IMR-90 (cell line): ENCODE measurements around the gene DIRAS2. TPM values are rescaled to one million over a fixed set of nuclear protein-coding genes. Genes with fewer than 3 reads are reported as not detected.

Experiments used
- ATAC-seq: fragments of 200-7000 bp; cut with Tn5 transposase; 2 replicates; pipeline ENCODE4 v1.9.1; 2020; ENCODE audit warnings: low read depth, mild to moderate bottlenecking, moderate library complexity
- BruUV-seq: library from RNA; stranded (reverse); fragments of 400-500 nt; replicated peaks from 2 replicates; lab custom pipeline; 2021; lab: Mats Ljungman, UMichigan
- CTCF ChIA-PET: fragments of 300-600 bp; formaldehyde crosslinking; extraction: SDS; loops from one replicate; lab custom pipeline; 2021; ENCODE audit warnings: antibody characterized with exemption; lab: Yijun Ruan, JAX
- POLR2A ChIA-PET: fragments of 300-600 bp; sonication (Branson Sonifier 250); formaldehyde crosslinking; loops from one replicate; lab custom pipeline; 2022; ENCODE audit warnings: antibody characterized with exemption; ENCODE audit not compliant: unreplicated experiment; lab: Charles Lee
- DNase-seq: peaks from one replicate; pipeline ENCODE4 v3.0.0; 2013
- H2AFZ ChIP-seq: replicated peaks from 2 replicates; pipeline ENCODE3; 2013; ENCODE audit warnings: low read length, mild to moderate bottlenecking; ENCODE audit not compliant: poor library complexity
- H2AK5ac ChIP-seq: 2 replicates; pipeline ENCODE4 v1.6.1; 2013; ENCODE audit warnings: low read depth, low read length, inconsistent platforms
- H2AK9ac ChIP-seq: replicated peaks from 2 replicates; pipeline ENCODE3; 2013; ENCODE audit warnings: mild to moderate bottlenecking, low read depth, low read length, moderate library complexity; ENCODE audit not compliant: poor library complexity
- H2BK120ac ChIP-seq: 2 replicates; pipeline ENCODE4 v1.6.1; 2013; ENCODE audit warnings: low read depth, low read length, inconsistent platforms
- H2BK15ac ChIP-seq: 3 replicates; pipeline ENCODE4 v1.6.1; 2013; ENCODE audit warnings: low read depth, low read length, inconsistent platforms
- H2BK20ac ChIP-seq: 2 replicates; pipeline ENCODE4 v1.6.1; 2013; ENCODE audit warnings: low read depth, mild to moderate bottlenecking, inconsistent platforms, low read length, moderate library complexity
- H2BK5ac ChIP-seq: 2 replicates; pipeline ENCODE4 v1.6.1; 2013; ENCODE audit warnings: mild to moderate bottlenecking, low read depth, low read length, inconsistent platforms; ENCODE audit not compliant: poor library complexity, severe bottlenecking
- H3K14ac ChIP-seq: replicated peaks from 2 replicates; pipeline ENCODE4 v1.6.1; 2013; ENCODE audit warnings: low read depth, low read length, inconsistent platforms
- H3K18ac ChIP-seq: 2 replicates; pipeline ENCODE4 v1.6.1; 2013; ENCODE audit warnings: low read depth, low read length, control low read depth
- H3K23ac ChIP-seq: 2 replicates; pipeline ENCODE4 v1.6.1; 2013; ENCODE audit warnings: low read depth, low read length, inconsistent platforms
- H3K27ac ChIP-seq: 2 replicates; pipeline ENCODE4 v1.5.1; 2013; ENCODE audit warnings: mild to moderate bottlenecking, control low read depth, low read length; ENCODE audit not compliant: insufficient read depth
- H3K27me3 ChIP-seq: 2 replicates; pipeline ENCODE4 v1.6.1; 2013; ENCODE audit warnings: low read length; ENCODE audit not compliant: control insufficient read depth, insufficient read depth
- H3K36me3 ChIP-seq: 2 replicates; pipeline ENCODE4 v1.6.1; 2013; ENCODE audit warnings: low read length, mixed read lengths; ENCODE audit not compliant: control insufficient read depth, insufficient read depth
- H3K4ac ChIP-seq: 2 replicates; pipeline ENCODE4 v1.6.1; 2013; ENCODE audit warnings: low read depth, low read length, inconsistent platforms
- H3K4me1 ChIP-seq: 2 replicates; pipeline ENCODE4 v1.6.1; 2013; ENCODE audit warnings: low read length, mixed read lengths; ENCODE audit not compliant: control insufficient read depth, insufficient read depth
- H3K4me2 ChIP-seq: 2 replicates; pipeline ENCODE4 v1.6.1; 2013; ENCODE audit warnings: low read depth, mild to moderate bottlenecking, control low read depth, low read length, moderate library complexity
- H3K4me3 ChIP-seq: 2 replicates; pipeline ENCODE4 v1.5.1; 2013; ENCODE audit warnings: low read depth, mild to moderate bottlenecking, control low read depth, low read length, moderate library complexity; ENCODE audit not compliant: insufficient read depth
- H3K56ac ChIP-seq: 2 replicates; pipeline ENCODE4 v1.6.1; 2013; ENCODE audit warnings: low read length, inconsistent platforms; ENCODE audit not compliant: insufficient read depth; ENCODE audit errors: extremely low read depth
- H3K79me1 ChIP-seq, 2 experiments: 2 replicates each; pipeline ENCODE4 v1.6.1; 2013; ENCODE audit warnings: low read length in 2 of 2, inconsistent platforms in 1 of 2, low read depth in 1 of 2
- H3K9ac ChIP-seq: 2 replicates; pipeline ENCODE4 v1.6.1; 2013; ENCODE audit warnings: low read depth, low read length, control low read depth
- H3K9me1 ChIP-seq: 2 replicates; pipeline ENCODE4 v1.6.1; 2013; ENCODE audit warnings: low read length, inconsistent platforms; ENCODE audit not compliant: insufficient read depth
- H3K9me3 ChIP-seq: 2 replicates; pipeline ENCODE4 v1.6.1; 2013; ENCODE audit warnings: low read length; ENCODE audit not compliant: control insufficient read depth, insufficient read depth
- H4K20me1 ChIP-seq: 2 replicates; pipeline ENCODE4 v1.6.1; 2013; ENCODE audit warnings: low read length, inconsistent platforms; ENCODE audit not compliant: insufficient read depth
- H4K5ac ChIP-seq: 2 replicates; pipeline ENCODE4 v1.6.1; 2013; ENCODE audit warnings: mild to moderate bottlenecking, low read depth, low read length, control low read depth
- H4K8ac ChIP-seq, 2 experiments: 2 replicates each; pipeline ENCODE4 v1.6.1; 2013; ENCODE audit warnings: low read depth in 2 of 2, low read length in 2 of 2, control low read depth in 1 of 2, inconsistent platforms in 1 of 2
- H4K91ac ChIP-seq: 2 replicates; pipeline ENCODE4 v1.6.1; 2013; ENCODE audit warnings: low read depth, low read length, inconsistent platforms; ENCODE audit not compliant: insufficient read depth
- BHLHE40 ChIP-seq: fragments of 150-350 bp; IDR thresholded peaks from 2 replicates; pipeline ENCODE4 v1.6.1; 2016; ENCODE audit warnings: mild to moderate bottlenecking, low read depth, low read length
- CEBPB ChIP-seq: IDR thresholded peaks from 2 replicates; pipeline ENCODE4 v1.6.1; 2012; ENCODE audit warnings: low read depth, low read length, improper control_type of control experiment
- FOS ChIP-seq: fragments of 150-350 bp; IDR thresholded peaks from 2 replicates; pipeline ENCODE4 v1.6.1; 2016; ENCODE audit warnings: low read depth, low read length
- MAZ ChIP-seq: IDR thresholded peaks from 2 replicates; pipeline ENCODE4 v1.6.1; 2012; ENCODE audit warnings: low read depth, mild to moderate bottlenecking, low read length, improper control_type of control experiment, moderate library complexity, borderline replicate concordance
- MXI1 ChIP-seq: IDR thresholded peaks from 2 replicates; pipeline ENCODE4 v1.6.1; 2012; ENCODE audit warnings: low read depth, mild to moderate bottlenecking, low read length, moderate library complexity, borderline replicate concordance
- POLR2A ChIP-seq: IDR thresholded peaks from 2 replicates; pipeline ENCODE4 v1.6.1; 2012; ENCODE audit warnings: mild to moderate bottlenecking, low read depth, low read length
- RAD21 ChIP-seq: IDR thresholded peaks from 2 replicates; pipeline ENCODE4 v1.6.1; 2012; ENCODE audit warnings: low read length, improper control_type of control experiment
- RCOR1 ChIP-seq: IDR thresholded peaks from 2 replicates; pipeline ENCODE4 v1.6.1; 2012; ENCODE audit warnings: mild to moderate bottlenecking, low read length, improper control_type of control experiment; ENCODE audit not compliant: insufficient replicate concordance
- SMC3 ChIP-seq: fragments of 150-350 bp; IDR thresholded peaks from 2 replicates; pipeline ENCODE4 v1.6.1; 2016; ENCODE audit warnings: low read depth, mild to moderate bottlenecking, antibody characterized with exemption, low read length, moderate library complexity
- USF2 ChIP-seq: fragments of 150-350 bp; IDR thresholded peaks from 2 replicates; pipeline ENCODE4 v1.6.1; 2017; ENCODE audit warnings: mild to moderate bottlenecking, antibody characterized with exemption, low read length, low read depth
- WGBS, 2 experiments: methylation state at CpG; one replicate each; pipeline versions ENCODE4 v1.1.5 to v1.1.7; 2013; ENCODE audit warnings: missing lambda C conversion rate in 2 of 2; ENCODE audit not compliant: insufficient read length in 1 of 2; ENCODE audit errors: extremely low coverage in 2 of 2; 5-methylcytosine and 5-hydroxymethylcytosine counted together
- dilution Hi-C: fragments of 300-500 bp; cut with HindIII; formaldehyde crosslinking; loops from one replicate; pipeline ENCODE4 v1.14.3; 2018; ENCODE audit warnings: low sequenced_read_pairs; ENCODE audit not compliant: unreplicated experiment
- in situ Hi-C: fragments of 300-500 bp; cut with MboI; formaldehyde crosslinking; loops from 3 replicates; pipeline ENCODE4 v1.14.3; 2019; ENCODE audit warnings: low sequenced_read_pairs, inconsistent platforms, mixed read lengths
- intact Hi-C: fragments of 100-400 bp; cut with micrococcal nuclease; formaldehyde crosslinking; loops from 2 replicates; pipeline ENCODE4 v1.10.0; 2022
- polyA plus RNA-seq, 3 experiments: library from polyadenylated mRNA; depleted of rRNA; stranded (reverse); fragments of >200 nt; gene quantifications; 2 replicates each; pipeline ENCODE4 v1.2.3, GENCODE V29; 2012; ENCODE audit warnings: low replicate concordance in 1 of 3
- total RNA-seq: library from RNA; depleted of rRNA; stranded (reverse); fragments of >200 nt; gene quantifications from 2 replicates; pipeline ENCODE4 v1.2.3, GENCODE V29; 2012
- TF ChIP-seq, protein P1 (sequence below): fragments of 150-350 bp; IDR thresholded peaks from 2 replicates; pipeline ENCODE4 v1.6.1; 2016; ENCODE audit warnings: low read depth, mild to moderate bottlenecking, low read length, moderate library complexity, borderline replicate concordance

Gene DIRAS2
- total and polyA plus RNA-seq, 2 of the 4 experiments (the other 2 are of a cell fraction), result not detected

- dilution Hi-C loops (no loop called here), intact Hi-C loops (no loop called here), in situ Hi-C loops (no loop called here)
- Histone ChIP-seq H2AK9ac (no peak overlapping the region), H2BK5ac (no peak overlapping the region), H3K27ac (no peak overlapping the region), H3K27me3 (no peaks in the 10 kb centered on the region), H3K9me3 (no peaks in the 10 kb centered on the region), H2AFZ (no peak overlapping the region), H3K14ac (no peak overlapping the region), H3K4me1 (no peaks in the 10 kb centered on the region), H2BK20ac (no peak overlapping the region), H3K4me2 (no peak overlapping the region), H4K8ac (no peak overlapping the region), H2BK120ac (no peak overlapping the region), H3K18ac (no peak overlapping the region), H4K91ac (no peak overlapping the region), H3K9me1 (no peaks in the 10 kb centered on the region), H4K20me1 (no peaks in the 10 kb centered on the region), H3K9ac (no peak overlapping the region), H2AK5ac (no peak overlapping the region), H2BK15ac (no peak overlapping the region), H3K56ac (no peak overlapping the region), H3K79me1 (no peaks in the 10 kb centered on the region), H3K23ac (no peak overlapping the region), H4K5ac (no peak overlapping the region), H3K4ac (no peak overlapping the region), H3K36me3 (no peaks in the 10 kb centered on the region), H3K4me3 (no peak overlapping the region)
- no CpG with 5 or more reads among the region's 2 CpGs for WGBS, 2 experiments
- CTCF ChIA-PET, result no interaction called here
- no TSS peak for BruUV-seq
- POLR2A ChIA-PET, result no interaction called here
- ATAC-seq (no peak), DNase-seq (no peak)
- TF ChIP-seq, protein P1, sequence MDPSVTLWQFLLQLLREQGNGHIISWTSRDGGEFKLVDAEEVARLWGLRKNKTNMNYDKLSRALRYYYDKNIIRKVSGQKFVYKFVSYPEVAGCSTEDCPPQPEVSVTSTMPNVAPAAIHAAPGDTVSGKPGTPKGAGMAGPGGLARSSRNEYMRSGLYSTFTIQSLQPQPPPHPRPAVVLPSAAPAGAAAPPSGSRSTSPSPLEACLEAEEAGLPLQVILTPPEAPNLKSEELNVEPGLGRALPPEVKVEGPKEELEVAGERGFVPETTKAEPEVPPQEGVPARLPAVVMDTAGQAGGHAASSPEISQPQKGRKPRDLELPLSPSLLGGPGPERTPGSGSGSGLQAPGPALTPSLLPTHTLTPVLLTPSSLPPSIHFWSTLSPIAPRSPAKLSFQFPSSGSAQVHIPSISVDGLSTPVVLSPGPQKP, result no peak
- TF ChIP-seq MXI1 (no peak), MAZ (no peak), RCOR1 (no peak), USF2 (no peak), SMC3 (no peak), POLR2A (no peak), FOS (no peak), CEBPB (no peak), BHLHE40 (no peak), RAD21 (no peak)
Measured at GRCh38 chr9:90580576-90580975, 62.0 kb downstream of the DIRAS2 start.
